H1 (cell line): ENCODE measurements around the gene ADGRD2. TPM values are rescaled to one million over a fixed set of nuclear protein-coding genes. Genes with fewer than 3 reads are reported as not detected.

Experiments used
- CTCF ChIA-PET: fragments of 300-600 bp; sonication (Branson Sonifier 250); formaldehyde crosslinking; loops from one replicate; lab custom pipeline; 2021; ENCODE audit not compliant: partially characterized antibody; lab: Charles Lee
- POLR2A ChIA-PET: fragments of 300-600 bp; sonication (Branson Sonifier 250); formaldehyde crosslinking; loops from one replicate; lab custom pipeline; 2021; ENCODE audit warnings: inconsistent platforms; ENCODE audit not compliant: partially characterized antibody; lab: Charles Lee
- DNase-seq, 2 experiments: peaks; one replicate each; pipeline versions ENCODE4 v3.0.0 to v3.0.0-alpha.2; 2010 to 2022; ENCODE audit warnings: low spot score in 2 of 2, low read depth in 1 of 2, mixed read lengths in 1 of 2
- FAIRE-seq: peaks from 2 replicates; lab custom pipeline; 2011; peaks lifted over from hg19 to GRCh38; lab: Jason Lieb, UNC
- H2AFZ ChIP-seq: 2 replicates; pipeline ENCODE4 v1.8.1; 2012; ENCODE audit warnings: low read length, inconsistent platforms
- H2AK5ac ChIP-seq: 2 replicates; pipeline ENCODE4 v1.6.1; 2013; ENCODE audit warnings: low read depth, low read length
- H2BK120ac ChIP-seq: replicated peaks from 2 replicates; pipeline ENCODE3; 2013; ENCODE audit warnings: low read depth, low read length, inconsistent platforms
- H2BK12ac ChIP-seq: 2 replicates; pipeline ENCODE4 v1.6.1; 2013; ENCODE audit warnings: low read depth, low read length
- H2BK15ac ChIP-seq: 2 replicates; pipeline ENCODE4 v1.6.1; 2013; ENCODE audit warnings: low read length
- H2BK20ac ChIP-seq: 2 replicates; pipeline ENCODE4 v1.6.1; 2013; ENCODE audit warnings: low read length
- H2BK5ac ChIP-seq: 2 replicates; pipeline ENCODE4 v1.6.1; 2013; ENCODE audit warnings: low read depth, low read length
- H3K14ac ChIP-seq: 2 replicates; pipeline ENCODE4 v1.6.1; 2013; ENCODE audit warnings: inconsistent platforms; ENCODE audit not compliant: insufficient read length
- H3K18ac ChIP-seq: 2 replicates; pipeline ENCODE4 v1.6.1; 2013; ENCODE audit warnings: low read length; ENCODE audit errors: extremely low read depth
- H3K23ac ChIP-seq: 2 replicates; pipeline ENCODE4 v1.6.1; 2013; ENCODE audit warnings: inconsistent platforms; ENCODE audit not compliant: insufficient read length
- H3K23me2 ChIP-seq: 2 replicates; pipeline ENCODE4 v1.6.1; 2013; ENCODE audit warnings: low read depth, low read length
- H3K27ac ChIP-seq: 2 replicates; pipeline ENCODE4 v1.6.1; 2011; ENCODE audit warnings: low read depth, low read length, inconsistent platforms
- H3K27me3 ChIP-seq, 4 experiments: replicated peaks in 1 of 4; 1 replicate in 1 of 4; 2 replicates in 3 of 4; pipeline versions ENCODE4 v1.6.1 to v1.8.1; 2011 to 2013; ENCODE audit warnings: low read length in 3 of 4, mild to moderate bottlenecking in 3 of 4, inconsistent platforms in 2 of 4, mixed read lengths in 2 of 4, moderate library complexity in 1 of 4; ENCODE audit not compliant: control insufficient read depth in 3 of 4, insufficient read depth in 3 of 4; ENCODE audit errors: extremely low read depth in 1 of 4
- H3K36me3 ChIP-seq, 4 experiments: 2 replicates each; pipeline versions ENCODE4 v1.6.1 to v1.8.1; 2011 to 2013; ENCODE audit warnings: mild to moderate bottlenecking in 4 of 4, low read length in 3 of 4, moderate library complexity in 2 of 4, control low read depth in 1 of 4, inconsistent platforms in 1 of 4; ENCODE audit not compliant: insufficient read depth in 4 of 4, control insufficient read depth in 2 of 4
- H3K4ac ChIP-seq: replicated peaks from 2 replicates; pipeline ENCODE3; 2013; ENCODE audit warnings: low read length, low read depth, mixed read lengths, inconsistent platforms; ENCODE audit not compliant: insufficient read length
- H3K4me1 ChIP-seq, 4 experiments: replicated peaks in 1 of 4; 1 replicate in 1 of 4; 2 replicates in 3 of 4; pipeline versions ENCODE4 v1.6.1 to v1.8.1; 2011 to 2013; ENCODE audit warnings: low read length in 3 of 4, inconsistent platforms in 2 of 4, mixed read lengths in 1 of 4; ENCODE audit not compliant: insufficient read depth in 4 of 4, control insufficient read depth in 3 of 4
- H3K4me2 ChIP-seq, 2 experiments: 2 replicates each; pipeline versions ENCODE4 v1.6.1 to v1.8.1; 2011 to 2013; ENCODE audit warnings: low read depth in 2 of 2, low read length in 2 of 2, control low read depth in 1 of 2, inconsistent platforms in 1 of 2, mild to moderate bottlenecking in 1 of 2; ENCODE audit not compliant: insufficient read depth in 1 of 2
- H3K4me3 ChIP-seq, 4 experiments: fragments of 200-600, 300-600 bp in 1 of 4; sonication (generic), shearing (Covaris generic), sonication (Bioruptor Twin) in 1 of 4; 2 replicates each; pipeline versions ENCODE4 v1.5.1 to v1.8.1; 2011 to 2016; ENCODE audit warnings: low read length in 4 of 4, low read depth in 3 of 4, control low read depth in 2 of 4, inconsistent platforms in 2 of 4, mild to moderate bottlenecking in 2 of 4, mixed read lengths in 1 of 4, moderate library complexity in 1 of 4; ENCODE audit not compliant: insufficient read depth in 2 of 4; ENCODE audit errors: extremely low read depth in 1 of 4
- H3K56ac ChIP-seq: replicated peaks from 2 replicates; pipeline ENCODE3; 2013; ENCODE audit warnings: low read depth, mild to moderate bottlenecking, mixed read lengths, low read length, inconsistent platforms; ENCODE audit not compliant: insufficient read length
- H3K79me1 ChIP-seq: 2 replicates; pipeline ENCODE4 v1.6.1; 2013; ENCODE audit warnings: low read depth, low read length, control low read depth
- H3K79me2 ChIP-seq, 2 experiments: 2 replicates each; pipeline versions ENCODE4 v1.6.1 to v1.8.1; 2012 to 2013; ENCODE audit warnings: low read length in 2 of 2, mild to moderate bottlenecking in 2 of 2, inconsistent platforms in 1 of 2; ENCODE audit not compliant: insufficient read depth in 2 of 2, control insufficient read depth in 1 of 2
- H3K9ac ChIP-seq, 4 experiments: replicated peaks in 1 of 4; 1 replicate in 1 of 4; 2 replicates in 3 of 4; pipeline versions ENCODE4 v1.6.1 to v1.8.1; 2011 to 2013; ENCODE audit warnings: low read depth in 3 of 4, low read length in 3 of 4, control low read depth in 2 of 4, mild to moderate bottlenecking in 2 of 4, moderate library complexity in 2 of 4, inconsistent platforms in 1 of 4; ENCODE audit errors: extremely low read depth in 1 of 4
- H3K9me3 ChIP-seq, 2 experiments: 2 replicates each; pipeline versions ENCODE4 v1.6.1 to v1.8.1; 2012 to 2013; ENCODE audit warnings: mild to moderate bottlenecking in 2 of 2, moderate library complexity in 2 of 2, control low read depth in 1 of 2, inconsistent platforms in 1 of 2, low read depth in 1 of 2, low read length in 1 of 2, mixed read lengths in 1 of 2; ENCODE audit not compliant: insufficient read depth in 2 of 2
- H4K20me1 ChIP-seq, 2 experiments: replicated peaks in 1 of 2; 2 replicates each; pipeline versions ENCODE3 to v1.8.1; 2011 to 2013; ENCODE audit warnings: inconsistent platforms in 2 of 2, low read length in 2 of 2, mild to moderate bottlenecking in 1 of 2; ENCODE audit not compliant: insufficient read depth in 2 of 2, control insufficient read depth in 1 of 2
- H4K5ac ChIP-seq: 2 replicates; pipeline ENCODE4 v1.6.1; 2013; ENCODE audit warnings: low read length, low read depth, mixed read lengths, inconsistent platforms; ENCODE audit not compliant: insufficient read length
- H4K8ac ChIP-seq: 2 replicates; pipeline ENCODE4 v1.8.0; 2013; ENCODE audit warnings: mild to moderate bottlenecking, moderate library complexity, low read length, inconsistent platforms; ENCODE audit not compliant: insufficient read depth; ENCODE audit errors: extremely low read depth
- H4K91ac ChIP-seq: replicated peaks from 2 replicates; pipeline ENCODE3; 2013; ENCODE audit warnings: low read length, mixed read lengths, inconsistent platforms; ENCODE audit not compliant: insufficient read length
- CEBPB ChIP-seq: IDR thresholded peaks from 2 replicates; pipeline ENCODE4 v1.6.1; 2012; ENCODE audit warnings: low read depth, low read length
- EGR1 ChIP-seq: IDR thresholded peaks from 2 replicates; pipeline ENCODE4 v1.6.1; 2011; ENCODE audit warnings: low read depth, low read length, borderline replicate concordance
- GTF2F1 ChIP-seq: IDR thresholded peaks from 2 replicates; pipeline ENCODE4 v1.6.1; 2012; ENCODE audit warnings: low read depth, low read length, improper control_type of control experiment, borderline replicate concordance
- KDM4A ChIP-seq: IDR thresholded peaks from one replicate; pipeline ENCODE4 v1.7.1; 2012; ENCODE audit warnings: low read depth, mild to moderate bottlenecking, moderate library complexity, low read length, inconsistent platforms; ENCODE audit not compliant: severe bottlenecking
- SRF ChIP-seq: IDR thresholded peaks from 2 replicates; pipeline ENCODE4 v1.6.1; 2011; ENCODE audit warnings: mild to moderate bottlenecking, low read depth, low read length, moderate library complexity
- WGBS, 2 experiments: shearing (Covaris generic) in 1 of 2; methylation state at CpG; one replicate each; pipeline versions ENCODE4 v1.1.6 to v1.1.7; 2013 to 2015; ENCODE audit warnings: low lambda C conversion rate in 2 of 2, mixed read lengths in 2 of 2, inconsistent platforms in 1 of 2, low coverage in 1 of 2, missing lambda C conversion rate in 1 of 2; ENCODE audit not compliant: insufficient replicate concordance in 2 of 2, insufficient coverage in 1 of 2, insufficient read length in 1 of 2; ENCODE audit errors: extremely low coverage in 1 of 2, missing lambda C conversion rate in 1 of 2; 5-methylcytosine and 5-hydroxymethylcytosine counted together
- polyA plus RNA-seq, 7 experiments: library from polyadenylated mRNA; depleted of rRNA in 3 of 7; stranded (reverse) in 5 of 7; unstranded in 2 of 7; fragments of >200 nt in 5 of 7; fragments of 200-250 nt in 2 of 7; gene quantifications; 1 replicate in 5 of 7; 2 replicates in 1 of 7; 4 replicates in 1 of 7; pipeline versions ENCODE4 v1.2.1 to v1.2.3, GENCODE V29; 2011 to 2013; ENCODE audit warnings: missing spikeins in 2 of 7, mixed read lengths in 2 of 7
- total RNA-seq: library from RNA; stranded (reverse); fragmentation: NEBNext Ultra II Directional; extraction: Animal tissue kit (Norgen Biotek cat#: 25700); gene quantifications from 2 replicates; pipeline ENCODE4 v1.2.1, GENCODE V29; 2021
- TF ChIP-seq, protein P1 (sequence below), 3 experiments: IDR thresholded peaks; 1 replicate in 2 of 3; 2 replicates in 1 of 3; pipeline versions ENCODE4 v1.5.1 to v1.6.1; 2011; ENCODE audit warnings: low read length in 3 of 3, mild to moderate bottlenecking in 3 of 3, inconsistent platforms in 2 of 3, low read depth in 1 of 3, moderate library complexity in 1 of 3; ENCODE audit not compliant: insufficient read depth in 1 of 3; ENCODE audit errors: control extremely low read depth in 1 of 3

ADGRD2 gene
- total and polyA plus RNA-seq, 2 of the 8 experiments (the other 6 are each of a cell fraction or from before 2014, with no cell fraction given), result 0.41 to 1.4 TPM

DNA sequence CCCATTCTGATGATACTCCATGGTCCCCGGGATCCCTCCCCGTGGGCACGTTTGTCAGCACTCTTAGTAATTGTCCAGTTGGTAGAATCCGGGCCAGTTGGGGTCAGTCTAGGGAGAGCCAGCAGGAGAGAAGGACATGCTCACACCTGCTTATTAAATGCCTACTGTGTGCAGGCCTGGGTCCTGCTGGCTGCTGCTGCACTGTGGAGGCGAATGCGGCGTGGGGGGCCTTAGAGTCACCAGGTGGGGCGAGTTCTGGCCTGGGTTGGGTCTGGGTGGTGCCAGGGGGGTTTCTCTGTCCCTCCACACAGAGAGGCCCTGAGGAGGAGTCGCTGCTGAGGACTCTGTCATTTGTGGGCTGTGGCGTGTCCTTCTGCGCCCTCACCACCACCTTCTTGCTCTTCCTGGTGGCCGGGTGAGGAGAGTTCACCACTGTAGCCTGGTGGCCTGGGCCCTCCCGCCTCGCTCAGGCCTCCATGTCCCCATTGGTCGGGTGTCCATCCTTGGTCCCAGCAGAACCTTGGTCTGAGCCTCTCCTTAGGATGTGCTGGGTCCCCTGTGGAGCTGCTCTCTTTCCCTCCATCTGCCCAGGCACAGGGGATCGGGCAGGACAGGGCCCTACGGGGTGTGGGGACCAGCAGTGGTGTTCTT is 17.3 kb downstream of the ADGRD2 start:
- Histone ChIP-seq H2BK15ac (no peak overlapping the region), H3K23me2 (peaks cover 2% of the 10 kb centered on the region; the same call in 1 of the 2 replicates), H2BK5ac (no peak overlapping the region), H2BK12ac (no peak overlapping the region), H3K9ac (no peak overlapping the region), H4K8ac (no peak overlapping the region; the same call in 1 of the 2 replicates), H3K27ac (no peak overlapping the region), H2BK120ac (no peak overlapping the region), H3K4ac (no peak overlapping the region), H4K5ac (no peak overlapping the region), H3K36me3 (no peaks in the 10 kb centered on the region), H2AFZ (no peak overlapping the region), H3K14ac (no peak overlapping the region), H3K79me1 (no peaks in the 10 kb centered on the region), H2BK20ac (no peak overlapping the region), H3K23ac (no peak overlapping the region), H3K79me2 (no peaks in the 10 kb centered on the region), H3K9me3 (no peaks in the 10 kb centered on the region), H4K91ac (no peak overlapping the region), H3K27me3 (no peaks in the 10 kb centered on the region; a peak in 1 of 7 replicates), H4K20me1 (no peaks in the 10 kb centered on the region), H3K56ac (no peak overlapping the region), H3K18ac (no peak overlapping the region), H3K4me1 (no peaks in the 10 kb centered on the region), H3K4me2 (no peak overlapping the region), H2AK5ac (no peak overlapping the region), H3K4me3 (no peak overlapping the region)
- DNase-seq (no peak), FAIRE-seq (no peak)
- ChIA-PET CTCF (no interaction called here), POLR2A (no interaction called here)
- TF ChIP-seq SRF (no peak), GTF2F1 (no peak), EGR1 (no peak), KDM4A (no peak), CEBPB (no peak)
- TF ChIP-seq, protein P1, sequence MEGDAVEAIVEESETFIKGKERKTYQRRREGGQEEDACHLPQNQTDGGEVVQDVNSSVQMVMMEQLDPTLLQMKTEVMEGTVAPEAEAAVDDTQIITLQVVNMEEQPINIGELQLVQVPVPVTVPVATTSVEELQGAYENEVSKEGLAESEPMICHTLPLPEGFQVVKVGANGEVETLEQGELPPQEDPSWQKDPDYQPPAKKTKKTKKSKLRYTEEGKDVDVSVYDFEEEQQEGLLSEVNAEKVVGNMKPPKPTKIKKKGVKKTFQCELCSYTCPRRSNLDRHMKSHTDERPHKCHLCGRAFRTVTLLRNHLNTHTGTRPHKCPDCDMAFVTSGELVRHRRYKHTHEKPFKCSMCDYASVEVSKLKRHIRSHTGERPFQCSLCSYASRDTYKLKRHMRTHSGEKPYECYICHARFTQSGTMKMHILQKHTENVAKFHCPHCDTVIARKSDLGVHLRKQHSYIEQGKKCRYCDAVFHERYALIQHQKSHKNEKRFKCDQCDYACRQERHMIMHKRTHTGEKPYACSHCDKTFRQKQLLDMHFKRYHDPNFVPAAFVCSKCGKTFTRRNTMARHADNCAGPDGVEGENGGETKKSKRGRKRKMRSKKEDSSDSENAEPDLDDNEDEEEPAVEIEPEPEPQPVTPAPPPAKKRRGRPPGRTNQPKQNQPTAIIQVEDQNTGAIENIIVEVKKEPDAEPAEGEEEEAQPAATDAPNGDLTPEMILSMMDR (IDR thresholded peaks at IDR 0.05; ENCODE audit: control extremely low read depth in 1 of 3, insufficient read depth in 1 of 3, low read depth in 1 of 3, low read length in 3 of 3), result no peak
- 94% methylated on average over 17 of the region's 17 CpGs; no CpG with 5 or more reads in 1 of the 2 experiments for WGBS, 2 experiments
